Transverse colon (tissue), 4 donors: Measurements from ENCODE around the gene TNFRSF25.

ENCODE experiments used
- EP300 ChIP-seq: sonication (generic); formaldehyde crosslinking; IDR thresholded peaks from one replicate; pipeline ENCODE4 v1.6.1; 2017; ENCODE audit warnings: antibody characterized with exemption, low read depth
- POLR2A ChIP-seq: fragments of 450-650 bp; IDR thresholded peaks from one replicate; pipeline ENCODE4 v1.6.1; 2016; ENCODE audit warnings: antibody characterized with exemption, mild to moderate bottlenecking, moderate library complexity
- POLR2AphosphoS5 ChIP-seq, 3 donors: sonication (generic); formaldehyde crosslinking; IDR thresholded peaks; one replicate each; pipeline ENCODE4 v1.6.1; 2016; ENCODE audit warnings: antibody characterized with exemption in 3 of 3
- TF ChIP-seq, protein P1 (sequence below), 5 experiments: fragments of 200-600 bp in 3 of 5; fragments of 450-650 bp in 2 of 5; sonication (generic) in 3 of 5; IDR thresholded peaks; 1 replicate in 2 of 5; 2 replicates in 3 of 5; pipeline ENCODE4 v1.5.1; 2016 to 2017; ENCODE audit warnings: antibody characterized with exemption in 5 of 5, inconsistent platforms in 3 of 5, mild to moderate bottlenecking in 2 of 5, moderate library complexity in 1 of 5

DNA sequence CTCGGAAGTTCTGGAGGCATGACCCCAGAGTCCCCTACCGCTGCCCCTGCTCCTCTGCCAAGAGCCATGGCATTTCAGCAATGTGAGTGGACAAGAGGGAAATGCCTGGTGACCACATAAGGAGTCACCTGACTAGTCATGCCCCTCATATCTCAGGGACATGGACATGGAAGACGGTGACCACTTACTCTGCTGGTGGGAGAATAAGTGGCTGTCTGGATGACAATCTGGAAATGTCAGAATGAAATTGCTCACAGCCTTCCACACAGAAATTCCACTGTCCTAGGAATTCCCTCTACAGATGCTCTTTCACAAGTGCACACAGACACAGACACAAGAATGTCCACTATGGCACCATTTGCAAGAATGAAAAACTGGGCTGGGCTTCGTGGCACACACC is 49.8 kb upstream of the TNFRSF25 start:
- TF ChIP-seq, protein P1, sequence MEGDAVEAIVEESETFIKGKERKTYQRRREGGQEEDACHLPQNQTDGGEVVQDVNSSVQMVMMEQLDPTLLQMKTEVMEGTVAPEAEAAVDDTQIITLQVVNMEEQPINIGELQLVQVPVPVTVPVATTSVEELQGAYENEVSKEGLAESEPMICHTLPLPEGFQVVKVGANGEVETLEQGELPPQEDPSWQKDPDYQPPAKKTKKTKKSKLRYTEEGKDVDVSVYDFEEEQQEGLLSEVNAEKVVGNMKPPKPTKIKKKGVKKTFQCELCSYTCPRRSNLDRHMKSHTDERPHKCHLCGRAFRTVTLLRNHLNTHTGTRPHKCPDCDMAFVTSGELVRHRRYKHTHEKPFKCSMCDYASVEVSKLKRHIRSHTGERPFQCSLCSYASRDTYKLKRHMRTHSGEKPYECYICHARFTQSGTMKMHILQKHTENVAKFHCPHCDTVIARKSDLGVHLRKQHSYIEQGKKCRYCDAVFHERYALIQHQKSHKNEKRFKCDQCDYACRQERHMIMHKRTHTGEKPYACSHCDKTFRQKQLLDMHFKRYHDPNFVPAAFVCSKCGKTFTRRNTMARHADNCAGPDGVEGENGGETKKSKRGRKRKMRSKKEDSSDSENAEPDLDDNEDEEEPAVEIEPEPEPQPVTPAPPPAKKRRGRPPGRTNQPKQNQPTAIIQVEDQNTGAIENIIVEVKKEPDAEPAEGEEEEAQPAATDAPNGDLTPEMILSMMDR (IDR thresholded peaks at IDR 0.05): no peak
- TF ChIP-seq POLR2A (no peak), EP300 (no peak), POLR2AphosphoS5 (IDR thresholded peaks at IDR 0.05) (no peak)
